DMS79 treated with DMSO at 0.1 percent for 48 hours (cell line): ENCODE results near the gene TFIP11.

Source experiments
- DNase-seq: peaks from one replicate; lab custom pipeline; 2025; lab: John Stamatoyannopoulos, UW

TFIP11 gene

DNA sequence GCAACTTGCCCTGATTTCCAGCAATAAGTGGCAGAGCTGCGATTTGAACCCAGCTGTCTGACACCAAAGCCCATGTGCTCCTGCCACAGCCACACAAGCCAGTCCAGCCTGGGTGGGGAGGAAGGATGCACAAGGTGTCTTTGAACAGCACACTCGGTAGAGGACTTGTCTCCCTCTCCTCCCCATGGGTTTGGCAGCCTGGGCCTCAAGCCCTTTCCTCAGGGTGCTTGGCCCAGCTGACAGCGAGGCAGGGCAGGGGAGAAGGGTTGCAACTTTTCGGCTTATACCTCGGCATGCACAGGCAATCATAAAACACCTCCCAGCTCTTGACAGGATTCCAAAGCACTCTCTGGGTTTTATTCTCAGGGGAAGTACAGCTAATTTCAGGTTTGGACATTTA, 63.9 kb downstream of the TFIP11 start:
- no peak for DNase-seq

DNA sequence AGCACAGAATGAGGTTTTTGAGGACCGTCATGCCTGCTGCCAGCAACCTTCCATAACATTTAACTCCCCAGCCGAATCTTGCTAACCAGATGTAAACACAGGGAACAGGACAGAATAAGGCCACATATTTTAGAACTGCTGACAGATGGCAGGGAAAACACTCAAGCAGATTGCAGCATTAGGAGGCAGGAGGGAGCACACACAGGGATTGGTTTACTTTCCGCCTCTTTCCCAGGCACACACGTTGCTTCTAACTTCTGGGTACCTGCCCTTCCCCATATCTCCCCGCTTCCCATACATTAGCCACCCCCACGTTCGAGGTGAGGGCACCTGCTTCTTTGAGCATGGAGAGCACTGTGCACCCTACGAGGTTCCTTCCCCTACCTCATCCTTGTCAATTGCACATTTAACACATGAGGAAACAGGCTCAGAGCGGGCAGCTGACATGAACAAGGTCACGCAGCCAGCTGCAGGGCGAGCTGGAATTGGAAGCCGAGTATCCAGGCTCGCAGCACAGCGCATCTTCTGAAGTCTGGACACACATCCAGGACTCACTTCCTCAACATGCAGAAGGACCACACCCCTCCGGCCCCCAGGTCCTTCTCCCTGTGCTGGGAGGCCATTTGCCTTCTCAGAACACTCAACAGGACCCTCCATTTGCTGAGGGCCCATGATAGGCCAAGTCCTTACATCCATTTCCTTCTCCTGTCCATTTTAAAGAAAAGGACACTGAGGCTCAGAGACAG, 64.5 kb downstream of the TFIP11 start:
- DNase-seq = no peak

DNA sequence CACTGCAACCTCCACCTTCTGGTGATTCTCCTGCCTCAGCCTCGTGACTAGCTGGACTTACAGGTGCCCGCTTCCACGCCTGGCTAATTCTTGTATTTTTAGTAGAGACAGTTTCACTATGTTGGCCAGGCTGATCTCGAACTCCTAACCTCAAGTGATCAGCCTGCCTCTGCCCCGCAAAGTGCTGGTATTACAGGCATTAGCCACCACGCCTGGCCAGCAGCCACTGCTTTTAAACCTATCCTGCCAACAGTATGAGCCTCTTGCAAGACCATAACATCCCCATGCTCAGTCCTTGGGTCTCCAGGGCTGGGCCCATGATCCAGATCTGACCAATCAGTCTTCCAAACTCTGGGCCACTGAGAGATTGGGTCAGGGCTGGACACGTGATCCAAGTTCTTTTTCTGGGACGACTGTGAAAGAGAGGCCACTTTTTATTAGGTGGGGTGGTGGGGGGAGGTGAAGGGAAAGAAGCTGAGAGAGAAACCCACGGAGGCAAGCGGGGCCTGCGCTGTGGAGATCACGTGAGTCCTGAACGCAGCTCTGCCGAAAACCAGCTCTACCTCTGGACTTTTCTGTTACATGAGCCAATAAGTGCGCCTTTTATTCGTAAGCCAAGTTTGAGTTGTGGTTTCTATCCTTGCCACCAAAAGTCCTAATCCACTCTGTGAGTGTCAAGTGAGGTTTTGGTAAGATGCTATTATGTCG, 65.3 kb downstream of the TFIP11 start:
- no peak for DNase-seq

DNA sequence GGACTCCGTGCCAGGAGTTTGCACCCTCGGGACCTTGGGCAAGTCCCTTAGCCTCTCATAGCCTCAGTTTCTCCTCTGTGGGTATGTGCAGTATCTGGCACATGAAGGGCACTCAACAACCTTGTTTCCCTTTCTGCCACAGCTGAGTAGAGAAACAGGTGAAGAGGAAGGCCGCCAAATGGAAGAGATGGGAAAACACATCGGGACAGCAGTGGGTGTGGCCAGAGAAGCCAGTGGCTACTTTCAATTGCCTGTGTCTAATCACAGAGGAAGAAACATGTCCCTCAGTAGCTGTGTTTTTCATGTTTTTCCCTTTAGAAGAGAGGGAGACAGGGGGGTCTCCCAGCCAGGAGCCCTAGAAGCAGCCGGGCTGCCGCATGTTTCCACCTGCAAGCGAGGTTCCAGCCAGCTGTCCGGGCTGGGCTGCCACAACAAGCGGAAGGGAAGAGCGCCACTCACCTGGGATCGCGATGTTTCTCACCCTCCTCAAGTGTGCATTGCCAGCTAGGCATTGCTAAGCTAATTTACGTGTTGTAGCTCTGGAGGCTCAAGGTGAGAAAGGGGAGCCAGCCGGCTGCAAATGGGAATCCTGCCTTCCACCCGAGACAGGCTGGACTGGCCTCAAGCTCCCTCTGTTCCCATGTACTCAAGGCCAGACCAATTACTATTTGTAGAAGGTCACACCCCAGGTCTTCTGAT, 66.5 kb downstream of the TFIP11 start:
- no peak for DNase-seq

DNA sequence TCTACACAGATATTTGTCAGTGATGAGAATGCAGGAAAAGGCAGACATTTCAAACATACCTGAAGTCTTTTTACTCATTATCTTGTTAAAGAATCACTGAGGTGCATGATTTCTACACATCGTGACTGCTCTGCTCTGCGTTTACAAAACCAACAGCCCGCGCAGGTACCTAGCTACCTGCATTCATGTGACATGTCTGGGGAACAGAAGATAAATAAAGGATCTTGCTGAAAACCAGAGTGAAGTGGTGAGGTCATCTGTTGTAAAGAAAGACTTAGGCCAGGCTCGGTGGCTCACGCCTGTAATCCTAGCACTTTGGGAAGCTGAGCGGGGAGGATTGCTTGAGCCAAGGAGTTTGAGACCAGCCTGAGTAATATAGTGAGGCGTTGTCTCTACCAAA, 67.5 kb downstream of the TFIP11 start:
- DNase-seq = peak; percentile 40

DNA sequence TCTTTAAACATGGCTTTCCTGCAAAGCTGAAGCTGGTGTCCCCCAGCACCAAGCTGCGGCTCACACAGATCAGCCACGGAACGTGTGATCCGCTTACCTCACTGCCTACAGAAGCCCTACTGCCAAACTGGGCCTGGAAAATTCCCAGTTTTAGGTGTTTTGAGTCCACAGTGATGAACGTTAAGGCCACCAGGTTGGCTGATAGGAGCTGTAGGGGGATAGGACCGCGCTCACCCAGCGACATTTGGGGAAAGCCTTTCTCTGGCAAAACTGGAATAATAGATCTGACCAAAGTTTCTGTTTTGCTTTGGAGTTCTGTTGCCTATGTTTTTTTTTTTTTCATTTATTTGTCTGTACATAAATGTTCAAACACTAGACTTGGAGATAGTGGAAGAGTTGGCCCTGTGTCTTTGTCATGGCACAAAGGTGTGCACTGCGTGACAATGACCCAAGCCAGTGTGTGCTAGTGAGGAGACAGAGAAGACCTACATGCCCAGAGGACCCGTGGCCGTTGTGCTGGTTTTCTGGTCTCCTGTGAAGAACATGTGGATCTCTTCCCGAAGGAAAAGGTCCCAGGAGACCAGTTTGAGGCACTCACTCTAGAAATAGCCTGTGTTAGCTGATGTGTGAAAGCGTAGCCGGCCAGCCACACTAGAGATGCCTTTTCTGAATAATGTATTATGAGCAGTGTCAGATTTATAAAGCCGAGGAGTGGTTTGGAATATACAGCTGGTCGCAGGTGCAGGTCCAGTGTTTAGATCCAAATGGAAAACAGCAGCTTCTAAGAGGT, 68.2 kb downstream of the TFIP11 start:
- no peak for DNase-seq

DNA sequence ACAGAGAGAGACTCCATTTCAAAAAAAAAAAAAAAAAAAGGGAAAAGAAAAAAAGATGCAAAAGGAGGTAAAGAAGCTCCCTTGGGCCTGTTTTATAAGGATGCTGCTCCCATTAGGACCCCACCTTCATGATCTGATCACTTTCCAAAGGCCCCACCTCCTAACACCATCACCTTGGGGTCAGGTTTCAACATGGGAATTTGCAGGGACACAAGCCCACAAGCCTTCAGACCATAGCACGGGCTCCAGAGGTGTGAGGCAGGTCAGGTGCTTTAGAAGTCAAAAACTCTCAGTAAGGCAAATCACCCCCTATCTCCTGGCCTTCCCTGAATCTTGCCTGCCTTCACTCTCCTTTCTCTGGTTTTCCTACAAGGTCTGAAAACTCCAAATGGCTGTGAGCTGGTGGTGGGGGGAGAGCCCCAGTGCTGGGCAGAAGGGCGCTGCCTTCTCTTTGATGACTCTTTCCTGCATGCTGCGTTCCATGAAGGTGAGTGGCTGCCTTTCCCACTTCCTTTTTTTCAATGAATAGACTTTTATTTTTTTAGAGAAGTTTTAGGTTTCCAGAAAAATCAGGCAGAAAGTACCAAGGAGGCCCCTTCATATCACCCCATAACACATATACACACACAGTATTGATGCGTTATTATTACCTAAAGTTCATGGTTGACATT, 70.1 kb downstream of the TFIP11 start:
- DNase-seq = no peak
